GM18499 (cell line): ENCODE data around the gene DNMT3A.

ENCODE experiments used
- ATAC-seq: cut with Tn5 transposase; IDR thresholded peaks from one replicate; pipeline ENCODE4 v1.9.1; 2021; ENCODE audit warnings: moderate number of reproducible peaks; ENCODE audit not compliant: insufficient read depth, unreplicated experiment

The DNMT3A gene

DNA sequence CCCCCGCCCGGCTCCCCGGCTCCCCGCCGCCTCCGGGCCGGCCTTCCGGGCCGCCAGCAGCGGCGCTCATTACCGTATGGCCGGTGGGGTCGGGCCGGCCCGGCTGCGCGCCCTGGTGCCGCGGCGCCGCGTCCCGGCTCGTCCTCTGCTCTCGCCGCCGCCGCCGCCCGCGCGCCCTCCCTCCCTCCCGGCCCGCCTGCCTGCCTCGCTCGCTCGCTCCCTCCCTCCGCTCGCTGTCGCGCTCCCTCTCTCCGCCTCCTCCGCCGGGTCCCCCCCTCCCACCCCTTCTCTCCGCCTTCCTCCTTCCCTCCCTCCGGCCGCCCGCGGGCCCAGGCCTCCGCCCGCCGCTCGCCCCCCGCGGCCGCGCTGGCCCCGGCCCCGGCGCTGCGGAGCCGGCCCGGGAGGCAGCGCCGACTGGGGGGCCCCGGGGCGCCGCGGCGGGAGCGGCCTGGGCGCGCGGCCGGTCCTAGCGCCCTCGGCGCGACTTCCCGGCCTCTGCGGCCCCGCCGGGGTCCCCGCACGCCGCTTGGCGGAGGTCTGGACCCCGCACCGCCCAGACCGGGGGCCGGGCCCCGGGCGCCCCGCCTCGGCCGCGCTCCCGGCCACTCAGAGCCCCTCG, at the start of gene DNMT3A:
TSS of gene DNMT3A (minus strand) at position 173 of the 619 bp plus-strand sequence. CDS start 27,941 bp downstream, outside the sequence.
- ATAC-seq = no peak

DNA sequence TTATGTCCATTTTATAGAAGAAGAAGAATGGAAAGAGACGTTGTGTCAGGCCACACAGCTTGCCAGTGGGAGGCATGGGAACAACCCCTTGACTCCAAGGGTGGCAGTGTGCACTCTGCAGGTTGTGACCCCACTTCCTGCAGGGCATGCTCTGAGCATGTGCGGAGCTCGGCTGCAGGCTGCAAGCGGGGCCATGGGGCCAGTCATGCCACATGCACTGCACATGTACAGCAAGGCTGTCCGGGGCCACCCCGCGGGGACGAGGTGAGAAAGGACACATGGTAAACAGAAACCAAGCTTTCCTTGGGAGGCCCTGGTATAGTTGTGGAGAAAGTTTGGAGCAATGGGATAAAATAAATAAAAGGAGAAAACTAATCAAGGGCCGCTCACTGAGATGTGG, 47.4 kb upstream of the DNMT3A start:
- ATAC-seq = no peak

DNA sequence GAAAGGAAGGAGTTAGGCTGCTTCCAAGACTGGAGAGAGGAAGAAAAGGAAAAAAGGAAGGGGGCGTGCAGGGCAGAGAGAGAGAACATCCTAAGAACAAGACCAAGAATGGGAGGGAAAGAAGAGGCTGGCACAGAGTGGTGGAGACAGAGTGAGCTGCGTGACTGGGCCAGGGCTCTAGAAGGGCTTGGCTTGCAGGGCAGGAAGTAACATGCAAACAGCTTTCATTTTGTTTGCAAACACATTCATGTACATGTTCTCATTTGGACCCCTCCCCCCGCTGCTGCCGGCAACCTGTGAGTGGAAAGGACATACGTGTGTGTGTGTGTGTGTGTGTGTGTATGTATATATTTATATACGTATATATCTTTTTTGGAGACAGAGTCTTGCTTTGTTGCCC, 46.8 kb upstream of the DNMT3A start:
- no peak for ATAC-seq

DNA sequence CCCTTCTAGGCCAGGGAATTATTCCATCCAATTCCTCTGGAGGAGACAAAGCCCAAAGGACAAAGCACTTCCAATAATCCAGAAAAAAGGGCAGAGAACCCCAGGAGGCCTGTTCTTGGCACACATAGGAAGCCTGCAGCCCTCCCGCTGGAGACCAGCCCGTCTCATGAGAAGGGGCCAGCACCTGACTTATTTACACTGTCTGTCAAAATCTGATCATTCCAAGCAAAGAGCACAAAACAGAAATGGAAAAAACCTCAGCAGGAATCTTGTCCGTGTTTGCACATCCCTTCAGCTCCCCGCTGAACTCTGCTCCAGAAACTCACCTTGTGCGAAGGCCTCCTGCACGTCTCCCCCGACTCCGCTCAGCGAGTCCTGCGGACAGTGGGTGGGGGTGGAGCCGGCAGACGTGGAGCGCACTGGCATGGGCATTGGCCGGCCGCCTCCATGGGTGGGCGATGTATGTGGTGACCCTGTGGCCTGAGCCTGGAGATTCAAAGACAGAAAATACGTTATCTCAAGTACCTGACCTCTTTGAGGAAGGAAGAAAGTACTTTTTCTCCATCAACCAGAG, 46.2 kb upstream of the DNMT3A start:
- ATAC-seq = no peak

DNA sequence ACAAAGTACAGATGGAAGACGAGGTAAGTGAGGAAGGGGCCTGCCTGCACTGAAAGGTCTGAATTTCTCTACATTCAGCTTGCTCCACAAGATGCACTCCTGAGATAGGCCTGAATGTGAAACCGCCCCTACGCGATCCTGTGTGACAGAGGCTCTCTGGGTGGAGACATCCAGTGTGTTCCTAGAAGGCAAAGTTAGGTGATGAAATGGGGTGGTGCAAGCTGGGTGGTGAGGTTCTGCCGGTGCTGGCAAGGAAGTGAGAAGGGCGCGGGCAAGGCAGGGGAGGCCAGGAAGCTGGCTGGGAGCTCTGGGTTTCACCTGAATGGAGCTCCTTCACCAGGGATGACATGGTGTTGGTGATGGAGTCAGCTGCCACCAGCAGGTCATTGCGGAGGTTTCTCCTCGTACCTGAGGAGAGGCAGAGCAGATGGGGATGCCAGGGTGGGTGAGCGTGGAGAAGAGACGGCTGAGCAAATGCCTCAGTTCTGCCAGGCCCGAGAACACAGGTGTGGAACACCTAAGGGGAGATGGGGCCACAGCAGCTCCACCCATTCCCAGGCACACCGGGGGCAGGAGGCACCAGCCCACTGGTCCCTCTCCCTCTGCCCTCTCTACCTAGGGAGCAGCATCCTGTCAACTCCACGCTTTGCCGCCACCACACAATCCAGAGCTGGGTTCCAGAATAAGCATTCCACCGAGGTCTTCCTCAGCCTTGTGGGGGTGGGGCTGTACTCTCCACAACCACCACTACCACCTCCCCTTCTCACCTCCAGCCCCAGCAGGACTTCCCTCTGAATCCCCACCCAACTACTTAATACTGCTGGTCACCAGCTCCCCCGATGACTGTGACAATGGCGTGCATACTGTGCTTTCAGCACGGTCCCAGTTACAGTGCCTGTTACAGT, 45.5 kb upstream of the DNMT3A start:
- no peak for ATAC-seq

DNA sequence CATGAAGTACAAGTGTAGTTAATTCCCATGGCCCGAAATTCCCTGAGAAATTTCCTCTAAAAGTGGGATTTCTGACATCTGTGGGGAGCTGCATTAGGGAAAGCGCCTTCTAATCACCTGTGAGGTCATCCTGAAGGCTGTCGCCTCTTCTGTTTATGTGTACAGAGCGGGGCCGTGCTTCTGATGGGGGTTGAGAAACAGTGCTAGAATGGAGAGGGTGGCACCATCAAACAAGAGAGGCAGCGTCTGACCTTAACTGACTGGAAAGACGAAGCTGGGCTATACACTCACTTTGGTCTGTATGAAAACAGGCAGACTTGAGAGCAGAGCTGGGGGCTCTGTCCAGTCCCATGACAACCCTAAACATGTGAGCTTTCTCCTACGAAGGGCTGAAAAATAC, 44.2 kb upstream of the DNMT3A start:
- ATAC-seq = no peak

DNA sequence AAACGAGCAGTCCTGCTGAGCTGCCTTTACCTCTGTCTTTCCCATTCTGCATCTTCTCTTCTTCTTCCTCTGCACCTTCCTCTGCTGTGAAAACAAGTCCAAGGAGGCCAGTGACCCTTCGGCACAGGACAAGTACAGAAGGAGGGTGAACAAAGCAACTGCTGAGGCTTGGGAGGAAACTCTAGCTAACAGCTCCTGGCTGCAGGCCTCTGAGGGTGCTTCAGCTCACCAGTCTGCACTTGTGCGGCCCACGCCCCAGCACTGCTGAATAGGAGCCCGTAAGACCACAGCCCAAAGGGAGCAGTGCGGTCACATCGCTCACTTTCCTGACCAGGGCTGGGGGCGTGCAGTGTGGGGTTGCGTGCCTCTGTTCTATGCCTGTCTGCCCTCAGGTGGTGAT, 42.1 kb upstream of the DNMT3A start:
- no peak for ATAC-seq

DNA sequence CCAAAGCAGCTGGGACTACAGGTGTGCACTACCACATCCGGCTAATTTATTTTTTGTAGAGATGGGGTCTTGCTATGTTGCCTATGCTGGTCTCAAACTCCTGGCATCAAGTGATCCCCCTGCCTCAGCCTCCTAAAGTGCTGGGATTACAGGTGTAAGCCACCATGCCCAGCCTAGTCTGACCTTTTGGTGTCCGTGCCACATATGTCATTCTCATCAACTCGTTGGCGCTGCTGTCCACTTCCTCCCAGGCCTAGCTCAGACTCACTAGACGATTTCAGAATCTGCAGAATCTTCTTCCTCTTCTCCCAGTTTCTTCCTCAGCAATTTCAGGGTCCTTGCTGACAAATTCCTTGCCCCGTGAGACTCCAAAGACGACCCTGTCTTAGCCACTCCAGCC, 39.8 kb upstream of the DNMT3A start:
- no peak for ATAC-seq

DNA sequence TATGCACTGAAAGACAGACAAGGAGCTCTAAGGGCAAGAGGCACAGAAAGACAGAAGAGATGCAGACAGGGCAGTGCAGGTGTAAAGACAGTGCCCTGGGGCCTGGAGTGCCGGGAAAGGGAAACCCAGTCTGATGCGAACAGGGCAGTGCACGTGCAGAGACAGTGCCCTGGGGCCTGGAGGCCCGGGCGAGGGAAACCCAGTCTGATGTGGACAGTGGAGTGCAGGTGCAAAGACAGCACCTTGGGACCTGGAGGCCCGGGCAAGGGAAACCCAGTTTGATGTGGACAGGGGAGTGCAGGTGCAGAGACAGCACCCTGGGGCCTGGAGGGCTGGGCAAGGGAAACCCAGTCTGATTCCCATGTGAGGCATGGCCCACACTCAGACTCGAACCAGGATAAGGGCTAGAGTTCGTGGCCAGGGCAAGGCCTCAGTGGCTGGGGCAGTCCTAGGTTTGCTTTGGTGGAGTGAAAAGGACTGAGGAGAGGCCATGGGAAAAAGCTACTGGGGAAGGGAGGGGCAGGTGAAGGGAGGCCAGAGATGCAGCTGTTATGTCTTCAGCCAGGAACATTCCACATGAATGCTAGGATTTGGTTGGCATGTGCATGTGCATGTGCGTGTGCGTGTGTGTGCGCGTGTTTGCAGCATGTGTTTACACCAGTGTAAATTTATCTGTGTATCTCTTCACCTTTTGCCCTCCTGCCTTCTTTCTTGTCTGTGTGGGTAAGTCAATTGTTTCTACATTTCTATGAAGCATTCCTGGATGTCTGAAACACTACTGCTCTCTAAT, 39.1 kb upstream of the DNMT3A start:
- no peak for ATAC-seq

DNA sequence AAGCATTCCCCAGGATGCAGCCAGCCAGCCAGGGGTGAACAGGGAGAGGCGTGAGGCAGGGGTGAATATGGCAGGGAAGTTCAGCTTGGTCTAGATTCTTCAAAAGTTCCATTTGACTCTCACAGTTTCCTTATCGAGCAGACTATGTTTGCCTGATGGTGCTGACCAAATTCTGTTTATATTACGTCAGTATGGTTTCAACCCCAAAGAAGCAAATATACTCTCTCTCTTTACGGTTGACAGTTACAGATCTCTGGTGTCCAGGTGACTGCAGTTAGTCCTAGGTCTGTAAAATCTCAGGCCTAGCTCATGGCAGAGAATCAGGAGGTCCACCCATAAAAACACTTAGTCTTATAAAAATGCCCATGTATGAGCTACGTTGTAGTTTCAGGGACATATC, 38.3 kb upstream of the DNMT3A start:
- no peak for ATAC-seq

DNA sequence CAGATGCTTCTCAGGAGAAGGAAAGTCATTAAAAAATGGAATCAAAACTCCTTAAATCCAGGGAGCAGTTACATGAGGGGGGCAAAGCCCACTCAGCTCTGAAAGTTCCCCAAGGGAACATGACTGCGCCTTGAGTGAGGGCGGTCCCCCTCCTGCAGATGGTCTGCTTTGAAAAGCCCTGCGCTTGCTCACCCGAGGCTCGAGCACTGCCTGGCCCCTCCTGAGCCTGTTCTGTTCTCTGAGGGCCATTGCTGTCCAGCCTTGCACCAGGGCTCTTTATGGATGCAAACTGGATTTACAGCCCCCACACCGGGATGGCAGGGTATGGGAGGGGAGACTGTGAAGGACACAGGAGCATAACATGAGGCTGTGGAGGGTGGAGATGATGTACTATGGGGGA, 37.8 kb upstream of the DNMT3A start:
- no peak for ATAC-seq

DNA sequence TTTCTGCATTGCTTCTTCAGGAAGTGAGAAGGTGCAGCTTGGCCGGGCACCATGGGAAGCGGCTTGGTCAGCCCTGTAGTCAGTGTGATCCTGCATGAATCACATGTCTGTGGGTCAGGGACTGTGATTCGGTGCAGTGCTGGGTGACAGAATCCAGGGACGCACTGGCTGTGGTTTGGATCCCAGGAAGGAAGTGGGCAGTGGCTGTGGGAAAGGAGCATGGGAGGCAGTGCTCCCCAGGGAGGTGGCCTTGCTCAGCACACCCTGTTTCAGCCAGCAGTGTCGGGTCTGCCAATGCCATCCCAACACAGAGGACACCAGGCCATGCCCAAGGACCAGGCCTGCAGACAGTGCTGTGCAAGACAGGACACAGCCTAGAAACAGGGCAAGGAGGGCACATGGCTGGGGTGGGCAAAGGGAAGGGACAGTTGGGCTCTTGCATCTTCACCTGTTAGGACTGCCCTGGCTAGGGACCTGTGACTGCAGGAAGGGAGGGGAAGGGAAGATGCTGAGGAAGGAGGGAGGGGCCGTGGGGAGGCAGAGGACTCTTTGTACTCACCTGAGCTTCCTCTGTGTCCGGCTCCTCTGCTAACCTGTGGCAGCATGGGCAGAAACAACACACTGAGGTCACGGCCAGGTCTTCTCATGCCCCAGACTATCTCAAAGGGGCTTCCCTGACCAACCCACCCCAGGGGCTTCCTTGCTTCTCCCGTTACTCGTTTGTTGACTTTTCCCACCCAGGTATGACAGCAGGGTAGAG, 37.2 kb upstream of the DNMT3A start:
- no peak for ATAC-seq

DNA sequence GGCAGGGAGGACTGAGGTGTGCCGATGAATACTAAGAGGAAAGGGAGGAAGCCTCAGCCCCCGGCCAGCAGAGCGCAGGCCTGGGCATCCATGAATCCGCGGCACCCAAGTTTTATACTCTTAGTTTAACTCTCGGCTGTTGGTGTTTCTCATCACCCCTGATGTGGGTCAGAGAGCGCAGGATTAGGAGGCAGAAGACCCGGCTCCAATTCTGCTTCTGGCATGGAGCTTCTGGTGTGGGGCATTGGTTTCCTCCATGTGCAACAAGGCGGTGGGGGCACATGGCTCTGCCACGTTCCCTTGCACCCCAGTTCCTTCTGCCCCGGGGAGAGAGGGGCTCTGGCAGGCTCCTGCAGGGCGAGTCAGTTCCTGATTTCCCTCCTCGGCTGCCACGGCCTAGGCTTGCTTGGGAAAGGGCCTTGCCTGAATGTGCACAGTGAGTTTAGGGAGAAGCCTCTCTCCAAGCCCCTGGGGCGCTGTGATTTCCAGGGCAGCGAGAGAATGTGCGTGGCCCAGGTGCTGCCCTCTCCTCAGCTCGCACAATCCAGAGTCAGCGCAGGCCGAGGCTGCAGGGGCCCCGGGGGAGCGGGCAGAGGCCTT, 36.2 kb upstream of the DNMT3A start:
- no peak for ATAC-seq

DNA sequence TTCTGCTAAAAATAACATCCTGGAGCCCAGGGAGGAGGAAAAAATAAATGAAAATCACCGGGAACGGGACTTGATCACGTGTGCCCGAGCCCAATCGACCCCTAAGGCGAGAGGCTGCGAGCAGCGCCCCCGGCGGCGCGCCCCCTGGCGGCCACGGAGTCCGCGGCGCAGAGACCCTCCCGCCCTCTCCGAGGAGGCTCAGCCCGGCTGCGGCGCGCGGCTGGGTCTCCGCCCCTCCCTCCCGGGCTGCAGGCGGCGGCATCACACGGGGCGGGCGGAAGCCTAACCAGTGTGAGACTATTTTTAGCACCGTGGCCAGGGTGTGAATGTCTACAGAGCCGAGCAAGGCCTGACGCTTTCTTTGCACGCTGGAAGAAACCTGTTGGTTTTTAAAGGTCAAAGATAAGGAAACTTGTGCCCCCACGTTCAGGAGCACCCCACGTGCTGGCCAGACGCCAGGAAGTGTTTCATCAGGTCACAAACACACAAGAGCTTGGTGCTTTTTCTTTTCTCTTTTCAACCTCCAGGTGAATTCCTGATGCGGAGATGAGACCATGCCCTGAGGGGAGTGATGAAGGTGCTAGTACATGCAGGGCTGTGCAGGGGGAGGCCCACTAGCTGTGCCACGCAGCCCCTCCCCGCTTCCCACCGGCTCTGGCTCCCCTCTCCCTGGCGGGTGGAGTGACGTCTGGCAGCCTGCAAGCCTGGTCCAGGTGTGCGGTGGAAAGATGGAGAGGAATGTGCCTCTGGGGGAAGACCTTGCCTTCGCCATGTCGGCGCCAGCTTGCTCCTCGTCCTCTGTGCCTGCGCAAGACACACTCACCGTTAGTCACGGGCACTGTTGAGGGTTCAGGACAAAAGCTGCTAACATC, 35.3 kb upstream of the DNMT3A start:
- peak; percentile 73 for ATAC-seq

DNA sequence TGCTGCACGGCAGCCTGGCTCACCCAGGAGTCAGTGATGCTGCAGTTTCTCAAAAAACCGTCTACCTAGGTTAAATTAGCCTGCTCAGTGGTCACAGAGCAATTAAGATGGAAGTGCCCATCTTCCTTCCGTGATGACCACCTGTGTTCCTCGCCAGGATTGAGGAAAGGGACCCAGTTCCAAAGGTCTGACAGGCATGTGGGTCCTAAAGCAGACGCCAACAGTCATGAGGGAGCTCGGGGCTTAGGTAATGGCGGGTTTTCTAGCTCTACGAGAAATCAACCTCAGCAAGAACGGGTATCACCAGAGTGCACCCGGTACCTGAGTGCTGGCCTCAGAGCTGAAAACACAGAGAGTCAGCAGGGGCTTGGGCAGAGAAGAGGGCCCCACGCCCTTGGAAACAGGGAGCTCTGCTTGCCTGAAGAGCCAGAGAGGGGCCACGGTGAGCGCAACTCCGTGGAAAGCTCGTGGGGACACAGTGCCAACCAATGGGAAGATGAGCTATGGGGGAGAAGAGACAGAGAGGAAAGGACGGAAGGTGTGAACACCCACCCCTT, 34.3 kb upstream of the DNMT3A start:
- no peak for ATAC-seq

DNA sequence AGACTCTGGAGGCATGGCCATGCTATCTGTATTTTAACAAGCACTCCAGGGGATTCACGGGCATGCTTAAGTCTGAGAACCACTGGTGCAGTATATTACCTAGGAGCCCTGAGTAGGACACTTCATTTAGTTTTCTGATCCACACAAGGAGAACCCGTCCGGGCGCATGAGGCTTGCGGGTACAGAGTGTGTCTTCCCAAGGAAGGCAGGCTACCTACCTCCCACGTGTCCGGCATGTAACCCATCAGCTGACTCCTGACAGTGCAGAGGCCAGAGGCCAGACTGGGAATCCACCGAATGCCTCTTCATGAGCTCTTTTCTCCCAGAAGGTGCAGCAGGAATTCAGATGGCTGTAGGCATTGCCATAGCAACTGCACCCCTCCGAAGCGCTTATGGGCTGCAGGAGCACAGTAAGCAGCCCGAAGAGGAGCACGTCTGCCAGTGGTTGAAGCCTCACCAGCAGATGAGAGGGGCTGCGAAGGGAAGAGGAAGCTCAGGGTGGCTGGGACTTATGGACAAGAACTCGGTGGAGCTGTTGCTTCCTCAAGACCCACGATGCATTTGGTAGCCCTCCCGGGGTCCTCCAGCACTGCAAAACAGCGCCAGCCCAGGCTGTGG, 33.8 kb upstream of the DNMT3A start:
- ATAC-seq = no peak

DNA sequence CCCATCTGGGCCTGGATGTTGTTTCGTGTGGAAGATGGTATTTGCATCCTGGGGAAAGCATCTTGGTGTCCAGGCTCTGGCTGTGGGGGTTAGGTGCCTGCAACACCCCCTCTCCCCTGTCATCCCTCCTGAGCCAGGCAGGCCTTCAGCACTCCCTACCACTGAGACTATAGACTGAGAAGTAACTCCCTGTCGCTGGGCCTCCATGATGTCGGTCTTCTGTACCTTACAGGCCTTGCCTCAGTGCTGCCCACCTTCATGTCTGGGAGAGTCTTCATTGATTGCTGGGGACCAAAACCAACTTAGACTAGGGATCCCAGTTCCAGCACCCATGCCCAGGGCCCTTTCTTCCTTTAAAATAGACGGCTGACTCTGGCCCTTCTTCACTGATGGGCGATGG, 33.1 kb upstream of the DNMT3A start:
- no peak for ATAC-seq

DNA sequence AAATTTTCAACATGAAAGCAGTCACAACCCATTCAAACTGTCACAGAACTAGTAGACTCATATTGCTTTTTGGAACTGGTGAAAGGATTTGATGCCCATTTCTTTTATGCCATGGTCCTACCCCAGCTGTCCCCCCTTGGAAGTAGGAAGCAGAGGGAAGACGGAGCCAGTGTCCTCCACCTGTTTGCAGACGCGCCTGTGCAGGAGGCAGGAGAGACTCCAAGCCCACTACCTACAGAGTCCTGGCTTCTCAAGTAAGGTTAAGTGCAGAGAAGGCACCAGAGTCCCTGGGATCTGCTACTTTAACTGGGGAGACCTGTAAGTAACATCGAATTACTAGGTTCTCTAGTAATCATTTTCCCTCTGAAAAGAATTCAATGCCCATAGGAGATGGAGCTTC, 32.7 kb upstream of the DNMT3A start:
- no peak for ATAC-seq
